Adrenal gland (tissue), 12 donors: ENCODE measurements around the gene OMP. TPM values are rescaled to one million over a fixed set of nuclear protein-coding genes. Genes with fewer than 3 reads are reported as not detected.

ENCODE experiments used
- DNase-seq, 7 donors: peaks; one replicate each; pipeline ENCODE4 v3.0.0-alpha.2; 2019 to 2020
- H3K27ac ChIP-seq, 5 donors: fragments of 200-600 bp; sonication (generic) in 4 of 5; 1 replicate in 3 of 5; 2 replicates in 2 of 5; pipeline versions ENCODE4 v1.5.1 to v1.8.0; 2016 to 2020; ENCODE audit warnings: mild to moderate bottlenecking in 1 of 5
- H3K27me3 ChIP-seq: fragments of 200-600 bp; 2 replicates; pipeline ENCODE4 v1.8.0; 2021
- H3K36me3 ChIP-seq, 2 donors: fragments of 200-600 bp; replicated peaks in 1 of 2; 1 replicate in 1 of 2; 2 replicates in 1 of 2; pipeline versions ENCODE4 v1.5.1 to v1.8.0; 2018 to 2022
- H3K4me1 ChIP-seq, 2 donors: fragments of 200-600 bp; replicated peaks in 1 of 2; 1 replicate in 1 of 2; 2 replicates in 1 of 2; pipeline versions ENCODE4 v1.5.1 to v1.8.0; 2018 to 2021
- H3K4me3 ChIP-seq, 4 donors: fragments of 200-600 bp; sonication (generic) in 3 of 4; one replicate each; pipeline ENCODE4 v1.5.1; 2016 to 2018
- H3K9me3 ChIP-seq, 3 donors: fragments of 200-600 bp; sonication (generic) in 1 of 3; replicated peaks in 1 of 3; 1 replicate in 2 of 3; 2 replicates in 1 of 3; pipeline versions ENCODE4 v1.5.1 to v1.8.0; 2016 to 2021
- POLR2A ChIP-seq, 2 donors: fragments of 450-650 bp; IDR thresholded peaks; one replicate each; pipeline ENCODE4 v1.6.1; 2017; ENCODE audit warnings: antibody characterized with exemption in 2 of 2, mild to moderate bottlenecking in 2 of 2, moderate library complexity in 1 of 2
- WGBS, 4 donors: extraction: QIAGEN DNeasy Blood & Tissue Kit in 2 of 4; methylation state at CpG; one replicate each; pipeline versions ENCODE4 v1.1.5 to v1.1.7; 2013 to 2017; 5-methylcytosine and 5-hydroxymethylcytosine counted together
- intact Hi-C, 2 donors: fragments of 100-400 bp; cut with DNase I; formaldehyde crosslinking; loops; one replicate each; pipeline versions ENCODE4 v1.14.1 to v1.15.0; 2022 to 2023
- polyA plus RNA-seq, 3 donors: library from polyadenylated mRNA; stranded (reverse); fragments of 200-250 nt in 2 of 3; fragments of 350-450 nt in 1 of 3; fragmentation: Illumina TruSeq in 1 of 3; extraction: RNeasy Lipid Tissue Mini Kit (QIAGEN cat#74804) in 1 of 3; gene quantifications; one replicate each; pipeline ENCODE4 v1.2.3, GENCODE V29; 2013 to 2014
- total RNA-seq, 9 donors: library from RNA; depleted of rRNA in 4 of 9; stranded (reverse); fragments of >200 nt in 4 of 9; fragments of 120-200 nt in 1 of 9; fragmentation: NEBNext Ultra II Directional in 1 of 9; extraction: Animal tissue kit (Norgen Biotek cat#: 25700) in 1 of 9; gene quantifications; one replicate each; pipeline versions ENCODE4 v1.1.0 to v1.2.4, GENCODE V29; 2013 to 2023
- TF ChIP-seq, protein P1 (sequence below), 6 experiments: fragments of 450-650 bp in 4 of 6; fragments of 200-600 bp in 2 of 6; sonication (generic) in 1 of 6; IDR thresholded peaks; 1 replicate in 5 of 6; 2 replicates in 1 of 6; pipeline versions ENCODE4 v1.5.1 to v1.8.0; 2016 to 2021; ENCODE audit warnings: antibody characterized with exemption in 6 of 6, mild to moderate bottlenecking in 2 of 6, moderate library complexity in 1 of 6
- donor health status: healthy with polysubstance abuse.
- donor health status: Bipolar disorder and iron deficiency.
- donor health status: DM: yes; HTN: yes; CAD: no.
- donor health status: DM: no; HTN: no; CAD: no.
- donor health status: DM: no; HTN: no; CAD: no.
- donor health status: DM: yes; HTN: yes; CAD: no.

The OMP gene
- total and polyA plus RNA-seq, 12 donors: 0.50 to 1.6 (median 0.92) TPM; not detected in 9

DNA sequence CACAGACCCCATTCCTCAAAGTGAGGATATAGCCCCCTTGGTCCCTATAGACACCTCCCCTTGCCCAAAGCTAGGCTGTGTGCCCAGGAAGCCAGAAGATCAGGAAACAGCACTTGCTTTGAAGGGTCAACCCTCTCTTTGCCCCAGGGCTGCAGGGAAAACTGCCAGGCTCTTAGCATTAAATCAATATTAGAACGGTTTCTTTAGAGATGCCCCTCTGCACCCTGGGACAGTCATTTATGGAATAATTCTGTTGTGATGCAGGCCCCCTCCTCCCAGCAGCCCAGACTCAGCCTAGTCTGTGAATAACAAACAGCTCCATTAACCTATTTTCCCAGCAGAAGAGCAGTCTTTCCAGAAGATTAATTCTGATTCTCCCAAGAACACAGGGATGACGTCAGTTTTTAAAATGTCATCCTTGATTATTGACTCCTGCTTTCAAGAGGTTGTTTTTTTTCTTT, 47.5 kb upstream of the OMP start:
- no peaks in the 10 kb centered on the region for H3K9me3 ChIP-seq

DNA sequence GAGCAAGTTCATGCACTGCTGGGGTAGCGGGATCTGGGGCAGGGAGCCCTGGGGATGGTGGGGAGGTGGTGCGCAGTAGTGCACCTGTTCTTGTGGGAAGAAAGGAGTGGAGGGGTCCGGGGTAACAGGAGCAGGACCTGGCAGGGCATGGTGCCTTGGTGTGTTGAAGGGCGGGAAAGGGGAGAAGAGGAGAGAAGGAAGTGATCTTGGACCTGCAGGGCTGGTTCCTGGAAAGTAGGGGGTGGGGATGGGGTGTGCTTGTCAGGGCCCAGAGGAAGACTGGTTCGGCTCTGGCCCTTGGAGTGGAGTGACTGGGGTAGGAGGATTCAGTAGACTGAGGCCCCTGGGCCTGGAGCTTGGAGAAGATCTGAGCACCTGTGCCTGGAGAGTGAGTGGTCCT, 46.7 kb upstream of the OMP start:
- no peaks in the 10 kb centered on the region for H3K27me3 ChIP-seq
- no peaks in the 10 kb centered on the region for H3K4me1 ChIP-seq
- H3K9me3 ChIP-seq: no peaks in the 10 kb centered on the region
- no peak overlapping the region for H3K4me3 ChIP-seq
- WGBS, 4 donors: 92 to 98% (median 95%) methylated on average over 5 of the region's 5 CpGs
- peak in 2 of 7 donors; percentile 16 to 48 for DNase-seq
- intact Hi-C loops: no loop called here
- H3K27ac ChIP-seq: peak overlapping the region in 2 of 5 donors; percentile 19 to 43
- H3K36me3 ChIP-seq: no peaks in the 10 kb centered on the region
- TF ChIP-seq, protein P1, sequence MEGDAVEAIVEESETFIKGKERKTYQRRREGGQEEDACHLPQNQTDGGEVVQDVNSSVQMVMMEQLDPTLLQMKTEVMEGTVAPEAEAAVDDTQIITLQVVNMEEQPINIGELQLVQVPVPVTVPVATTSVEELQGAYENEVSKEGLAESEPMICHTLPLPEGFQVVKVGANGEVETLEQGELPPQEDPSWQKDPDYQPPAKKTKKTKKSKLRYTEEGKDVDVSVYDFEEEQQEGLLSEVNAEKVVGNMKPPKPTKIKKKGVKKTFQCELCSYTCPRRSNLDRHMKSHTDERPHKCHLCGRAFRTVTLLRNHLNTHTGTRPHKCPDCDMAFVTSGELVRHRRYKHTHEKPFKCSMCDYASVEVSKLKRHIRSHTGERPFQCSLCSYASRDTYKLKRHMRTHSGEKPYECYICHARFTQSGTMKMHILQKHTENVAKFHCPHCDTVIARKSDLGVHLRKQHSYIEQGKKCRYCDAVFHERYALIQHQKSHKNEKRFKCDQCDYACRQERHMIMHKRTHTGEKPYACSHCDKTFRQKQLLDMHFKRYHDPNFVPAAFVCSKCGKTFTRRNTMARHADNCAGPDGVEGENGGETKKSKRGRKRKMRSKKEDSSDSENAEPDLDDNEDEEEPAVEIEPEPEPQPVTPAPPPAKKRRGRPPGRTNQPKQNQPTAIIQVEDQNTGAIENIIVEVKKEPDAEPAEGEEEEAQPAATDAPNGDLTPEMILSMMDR (IDR thresholded peaks at IDR 0.05): no peak
- no peak for TF ChIP-seq POLR2A (IDR thresholded peaks at IDR 0.05)

More for the DNA sequence above, 47.5 kb upstream of the OMP start:
- Histone ChIP-seq H3K4me3 (no peak overlapping the region), H3K4me1 (no peaks in the 10 kb centered on the region), H3K27ac (peak overlapping the region in 3 of 5 donors; percentile 19 to 56 (median 55)), H3K36me3 (no peaks in the 10 kb centered on the region), H3K27me3 (no peaks in the 10 kb centered on the region)
- peak in 3 of 7 donors; percentile 15 to 63 (median 15) for DNase-seq
- intact Hi-C loops: no loop called here
- 41 to 56% (median 45%) methylated on average over 2 of the region's 2 CpGs for WGBS, 4 donors
- TF ChIP-seq, protein P1 (IDR thresholded peaks at IDR 0.05): no peak
- no peak for TF ChIP-seq POLR2A (IDR thresholded peaks at IDR 0.05)

DNA sequence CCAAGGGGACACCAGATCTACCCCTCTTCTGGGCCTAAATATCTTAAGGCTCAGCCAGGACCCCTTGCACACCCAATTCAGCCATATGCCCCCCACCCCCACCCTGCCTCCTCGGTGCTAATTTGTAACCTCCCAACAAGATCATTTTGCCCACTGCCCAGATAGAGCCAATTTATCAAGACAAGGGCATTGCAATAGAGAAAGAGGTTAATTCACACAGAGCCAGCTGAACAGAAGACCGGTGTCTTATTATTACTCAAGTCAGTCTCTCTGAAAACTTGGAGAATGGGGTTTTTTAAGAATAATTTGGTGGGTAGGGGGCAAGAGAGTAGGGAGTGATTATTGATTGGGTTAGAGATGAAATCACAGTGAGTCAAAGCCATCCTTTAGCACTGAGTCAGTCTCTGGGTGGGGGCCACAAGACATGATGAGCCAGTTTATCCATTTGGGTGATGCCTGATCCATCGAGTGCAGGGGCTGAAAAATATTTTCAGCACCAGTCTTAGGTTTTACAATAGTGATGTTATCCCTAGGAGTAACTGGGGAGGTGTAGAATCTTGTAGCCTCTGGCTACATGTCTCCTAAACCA, 45.7 kb upstream of the OMP start:
- Histone ChIP-seq H3K36me3 (no peaks in the 10 kb centered on the region), H3K4me3 (no peak overlapping the region), H3K9me3 (no peaks in the 10 kb centered on the region), H3K27me3 (no peaks in the 10 kb centered on the region), H3K27ac (no peak overlapping the region), H3K4me1 (no peaks in the 10 kb centered on the region)
- peak in 1 of 7 donors; percentile 3 for DNase-seq
- intact Hi-C loops: no loop called here
- 72 to 91% (median 85%) methylated on average over 3 of the region's 3 CpGs for WGBS, 4 donors
- TF ChIP-seq, protein P1 (IDR thresholded peaks at IDR 0.05): no peak

DNA sequence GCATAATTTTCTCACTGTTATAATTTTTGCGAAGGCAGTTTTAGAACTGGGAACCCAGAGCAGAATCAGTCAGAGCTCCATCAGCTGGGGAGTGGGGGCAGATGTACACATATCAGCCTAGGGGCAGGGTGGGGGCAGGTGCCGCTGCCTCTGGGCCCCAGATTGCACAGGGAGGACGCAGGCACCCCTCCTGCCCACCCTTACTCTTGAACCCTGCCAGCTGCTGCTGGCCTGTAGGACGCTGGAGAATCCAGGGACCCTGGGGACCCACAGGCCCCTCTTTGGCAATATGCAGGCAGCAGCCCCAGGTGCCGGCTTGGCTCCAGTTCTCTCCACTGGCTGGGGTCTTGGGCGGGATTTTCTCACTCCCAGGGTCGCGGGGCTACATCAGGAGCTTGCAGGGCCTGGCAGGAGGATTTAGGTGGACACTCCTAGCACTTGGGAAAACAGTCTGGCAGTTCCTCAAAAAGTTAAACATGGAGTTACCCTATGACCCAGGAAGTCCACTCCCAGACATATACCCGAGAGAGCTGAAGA, 44.6 kb upstream of the OMP start:
- intact Hi-C loops: no loop called here
- H3K4me1 ChIP-seq: no peaks in the 10 kb centered on the region
- 75 to 96% (median 81%) methylated on average over 6 to 9 of the region's 9 CpGs for WGBS, 4 donors
- H3K27ac ChIP-seq: no peak overlapping the region
- H3K9me3 ChIP-seq: no peaks in the 10 kb centered on the region
- TF ChIP-seq, protein P1 (IDR thresholded peaks at IDR 0.05): no peak
- no peak for TF ChIP-seq POLR2A (IDR thresholded peaks at IDR 0.05)
- H3K27me3 ChIP-seq: no peaks in the 10 kb centered on the region
- H3K36me3 ChIP-seq: no peaks in the 10 kb centered on the region
- DNase-seq: peak in 2 of 7 donors; percentile 9 to 28
- no peak overlapping the region for H3K4me3 ChIP-seq
